Measurements from ENCODE around the gene MED20. TPM values are rescaled to one million over a fixed set of nuclear protein-coding genes. Genes with fewer than 3 reads are reported as not detected.
A peak's percentile ranks its signal among the peaks of the same experiment; 100 is the strongest.

The MED20 gene
- total RNA-seq, 1 donor from 2014 or later = 18.3 TPM

DNA sequence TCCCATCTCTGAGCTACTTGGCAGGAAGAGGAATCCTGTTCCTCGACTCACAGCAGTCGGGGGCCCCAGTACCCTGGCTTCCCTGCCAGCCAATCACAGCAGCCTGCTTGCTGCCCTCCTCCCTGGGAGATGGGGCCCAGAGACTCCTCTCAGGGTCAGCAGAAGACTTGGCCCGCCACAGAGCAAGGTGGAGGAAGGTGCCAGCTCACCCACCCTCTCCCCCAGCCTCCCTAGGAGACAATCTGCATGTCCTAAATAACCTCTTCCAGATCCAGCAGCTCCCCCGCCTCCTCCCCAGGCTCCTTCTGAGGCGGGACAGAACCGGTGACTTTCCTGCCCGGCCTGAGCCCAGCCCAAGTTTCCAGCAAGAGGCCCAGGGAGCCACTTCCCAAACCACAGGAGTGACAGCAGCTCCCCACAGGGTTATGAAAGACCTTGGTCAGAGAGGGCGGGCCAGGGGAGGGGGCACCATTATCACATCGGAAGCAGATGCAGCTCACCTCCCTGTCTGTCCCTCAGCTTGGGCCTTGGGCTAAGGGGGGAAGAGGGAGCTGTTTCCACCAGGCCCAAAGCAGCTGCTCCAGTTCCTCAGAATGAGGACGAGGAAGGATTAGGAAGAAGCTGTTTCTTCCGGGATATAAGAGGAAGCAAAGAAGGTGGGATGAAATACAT, 18.4 kb upstream of the MED20 start:
- TF ChIP-seq, protein P1, sequence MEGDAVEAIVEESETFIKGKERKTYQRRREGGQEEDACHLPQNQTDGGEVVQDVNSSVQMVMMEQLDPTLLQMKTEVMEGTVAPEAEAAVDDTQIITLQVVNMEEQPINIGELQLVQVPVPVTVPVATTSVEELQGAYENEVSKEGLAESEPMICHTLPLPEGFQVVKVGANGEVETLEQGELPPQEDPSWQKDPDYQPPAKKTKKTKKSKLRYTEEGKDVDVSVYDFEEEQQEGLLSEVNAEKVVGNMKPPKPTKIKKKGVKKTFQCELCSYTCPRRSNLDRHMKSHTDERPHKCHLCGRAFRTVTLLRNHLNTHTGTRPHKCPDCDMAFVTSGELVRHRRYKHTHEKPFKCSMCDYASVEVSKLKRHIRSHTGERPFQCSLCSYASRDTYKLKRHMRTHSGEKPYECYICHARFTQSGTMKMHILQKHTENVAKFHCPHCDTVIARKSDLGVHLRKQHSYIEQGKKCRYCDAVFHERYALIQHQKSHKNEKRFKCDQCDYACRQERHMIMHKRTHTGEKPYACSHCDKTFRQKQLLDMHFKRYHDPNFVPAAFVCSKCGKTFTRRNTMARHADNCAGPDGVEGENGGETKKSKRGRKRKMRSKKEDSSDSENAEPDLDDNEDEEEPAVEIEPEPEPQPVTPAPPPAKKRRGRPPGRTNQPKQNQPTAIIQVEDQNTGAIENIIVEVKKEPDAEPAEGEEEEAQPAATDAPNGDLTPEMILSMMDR (IDR thresholded peaks at IDR 0.05) = no peak
- peak overlapping the region; percentile 92 for H3K4me3 ChIP-seq
- ATAC-seq = peak; percentile 24
- peaks cover 75% of the 10 kb centered on the region for H3K4me1 ChIP-seq
- DNase-seq = peak; percentile 83
- H3K27me3 ChIP-seq = no peaks in the 10 kb centered on the region
- H3K9me3 ChIP-seq = no peaks in the 10 kb centered on the region
- peaks cover 18% of the 10 kb centered on the region for H3K36me3 ChIP-seq
- intact Hi-C loops (cut with DNase I) = loop anchor here (5.0 to 10.0 kb wide), 2 partner anchors 103 to 155 kb away; partner anchors contain the start of genes PRICKLE4 and TOMM6
- H3K27ac ChIP-seq = peak overlapping the region; percentile 84

DNA sequence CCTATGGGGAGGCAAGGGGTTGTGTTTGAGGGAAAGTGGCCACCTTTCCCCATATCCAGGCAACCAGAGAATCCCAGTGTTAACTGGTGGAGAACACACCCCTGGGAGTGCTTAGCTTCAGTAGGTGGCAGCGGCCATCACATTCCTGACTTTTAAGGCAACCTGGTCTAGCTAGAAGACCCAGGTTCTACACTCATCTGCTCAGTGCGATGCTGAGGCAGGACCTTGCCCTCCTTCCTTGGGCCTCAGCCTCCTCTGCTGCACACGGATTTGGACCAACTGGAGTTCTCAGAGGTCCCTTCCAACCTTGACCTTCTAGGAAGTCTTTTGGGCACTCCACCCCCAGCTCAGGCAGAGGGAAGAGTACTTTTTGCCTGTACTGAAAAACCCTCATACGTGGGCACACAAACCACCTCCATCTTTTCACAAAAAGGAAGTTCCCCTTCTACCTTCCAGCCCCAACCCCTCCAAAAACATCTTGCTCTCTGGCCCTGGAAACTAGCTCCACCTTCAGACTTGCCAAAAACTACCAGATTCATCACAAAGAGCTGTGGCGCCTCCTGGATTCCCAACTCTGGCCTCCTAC, 17.7 kb upstream of the MED20 start:
- H3K27me3 ChIP-seq = no peaks in the 10 kb centered on the region
- peaks cover 75% of the 10 kb centered on the region for H3K4me1 ChIP-seq
- TF ChIP-seq, protein P1 (IDR thresholded peaks at IDR 0.05) = no peak
- DNase-seq (no peak), ATAC-seq (no peak)
- H3K4me3 ChIP-seq = peak overlapping the region; percentile 92
- H3K9me3 ChIP-seq = no peaks in the 10 kb centered on the region
- H3K36me3 ChIP-seq = peaks cover 25% of the 10 kb centered on the region
- intact Hi-C loops (cut with DNase I) = loop anchor here (5.0 to 10.0 kb wide), 2 partner anchors 104 to 154 kb away; partner anchors contain the start of genes PRICKLE4 and TOMM6
- H3K27ac ChIP-seq = peak overlapping the region; percentile 84

DNA sequence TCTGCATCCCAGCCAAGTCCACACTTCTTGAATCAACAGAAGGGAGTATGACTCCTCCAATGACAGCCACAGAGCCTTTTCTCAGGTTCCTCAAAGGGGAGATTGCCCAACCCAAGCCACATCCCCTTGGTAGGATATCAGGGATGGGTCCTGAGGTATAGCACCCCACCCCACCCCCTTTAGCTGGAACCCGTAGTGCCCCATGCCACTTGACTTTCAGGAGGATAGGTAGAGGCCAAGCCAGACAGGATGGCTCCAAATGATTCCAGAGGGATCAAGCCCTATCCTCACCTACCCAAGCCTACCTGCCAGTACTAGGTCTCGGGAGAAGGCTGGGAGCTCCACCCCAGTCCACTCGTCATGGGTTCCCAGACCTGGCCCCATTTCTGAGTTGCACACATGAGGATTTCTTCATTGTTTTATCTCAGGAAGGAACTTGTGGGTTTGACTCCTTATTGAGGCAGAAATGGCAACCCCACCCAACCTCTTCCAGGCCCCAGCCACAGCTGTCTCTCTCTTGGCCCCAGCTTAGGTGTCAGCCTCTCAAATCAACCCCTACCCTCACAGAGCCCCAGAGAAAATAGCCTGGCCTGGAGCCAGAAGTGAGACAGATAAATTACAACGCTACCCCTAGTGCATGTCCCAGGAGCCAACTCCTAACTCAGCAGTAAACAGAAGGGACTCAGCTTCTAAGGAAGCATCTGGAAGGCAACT, 17.1 kb upstream of the MED20 start:
- Histone ChIP-seq H3K36me3 (peaks cover 31% of the 10 kb centered on the region), H3K4me3 (no peak overlapping the region), H3K9me3 (no peaks in the 10 kb centered on the region), H3K27me3 (no peaks in the 10 kb centered on the region), H3K4me1 (peaks cover 72% of the 10 kb centered on the region), H3K27ac (peak overlapping the region; percentile 84)
- ATAC-seq (no peak), DNase-seq (no peak)
- TF ChIP-seq, protein P1 (IDR thresholded peaks at IDR 0.05) = no peak
- intact Hi-C loops (cut with DNase I) = loop anchor here (5.0 to 10.0 kb wide), 2 partner anchors 104 to 153 kb away; partner anchors contain the start of genes PRICKLE4 and TOMM6

DNA sequence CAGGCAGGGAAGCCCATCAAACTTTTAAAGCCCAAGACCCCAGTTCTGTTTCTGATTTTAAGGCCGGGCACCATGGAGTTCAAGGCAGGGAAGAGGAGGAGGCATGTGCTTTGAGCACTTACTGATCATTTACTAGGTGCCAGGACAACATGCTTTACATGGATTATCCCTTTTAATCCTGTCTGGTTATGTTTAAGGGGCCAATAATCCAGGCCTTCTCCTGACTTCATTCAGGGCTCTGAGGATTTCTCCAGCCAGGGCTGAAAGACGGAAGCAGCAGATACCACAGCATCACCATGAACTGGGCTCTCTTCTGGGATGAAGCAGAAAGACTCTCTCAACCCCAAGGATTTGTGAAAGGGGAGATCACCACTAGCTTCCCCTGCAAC, 16.5 kb upstream of the MED20 start:
- H3K4me1 ChIP-seq = peaks cover 66% of the 10 kb centered on the region
- no peaks in the 10 kb centered on the region for H3K9me3 ChIP-seq
- no peak for DNase-seq
- H3K4me3 ChIP-seq = no peak overlapping the region
- TF ChIP-seq, protein P1 (IDR thresholded peaks at IDR 0.05) = no peak
- H3K27ac ChIP-seq = peak overlapping the region; percentile 84
- intact Hi-C loops (cut with DNase I) = loop anchor here (5.0 to 10.0 kb wide), 2 partner anchors 105 to 153 kb away; partner anchors contain the start of genes PRICKLE4 and TOMM6
- H3K36me3 ChIP-seq = peaks cover 37% of the 10 kb centered on the region
- no peaks in the 10 kb centered on the region for H3K27me3 ChIP-seq
- ATAC-seq = no peak

DNA sequence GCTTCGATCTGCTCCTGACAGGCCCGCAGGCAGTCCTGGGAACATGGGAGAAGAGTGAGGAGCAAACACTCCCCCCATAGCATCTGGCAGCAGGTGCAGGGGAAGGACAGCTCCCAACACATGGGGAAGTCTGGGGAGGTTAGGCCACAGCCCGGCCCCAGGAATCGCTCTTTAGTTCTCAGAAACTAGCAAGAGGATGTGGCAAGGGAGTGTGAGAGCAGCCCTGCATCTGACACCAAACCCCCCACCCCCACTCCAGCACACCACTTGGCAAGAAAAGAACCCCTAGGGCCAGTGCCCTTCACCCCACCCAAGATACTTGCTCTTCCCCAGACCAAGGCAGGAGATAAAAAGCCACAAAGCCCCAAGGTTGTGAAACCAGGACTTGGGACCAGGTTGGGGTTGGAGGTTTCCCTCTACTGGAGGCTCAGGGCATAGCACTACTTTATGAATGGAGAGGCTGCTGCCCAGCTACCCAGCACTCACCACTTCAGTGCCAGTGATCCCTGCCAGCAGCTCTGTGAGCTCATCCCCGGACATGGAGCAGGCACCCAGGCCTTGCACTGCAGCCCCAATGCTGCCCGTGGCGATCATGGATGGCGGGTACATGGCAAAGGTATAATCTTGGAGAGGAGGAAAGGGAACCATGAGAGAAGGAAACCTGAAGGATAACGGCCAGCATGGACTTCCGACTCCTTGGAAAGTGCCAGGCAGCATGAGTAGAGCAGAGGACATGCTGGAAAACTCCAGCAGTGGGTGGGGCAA, 15.3 kb upstream of the MED20 start:
- Histone ChIP-seq H3K36me3 (peaks cover 49% of the 10 kb centered on the region), H3K27ac (peak overlapping the region; percentile 84)
- DNase-seq = peak; percentile 80

More for the DNA sequence above, 15.3 kb upstream of the MED20 start:
- ATAC-seq = peak; percentile 80
- Histone ChIP-seq H3K27me3 (no peaks in the 10 kb centered on the region), H3K4me1 (peaks cover 62% of the 10 kb centered on the region), H3K9me3 (no peaks in the 10 kb centered on the region), H3K4me3 (no peak overlapping the region)
- intact Hi-C loops (cut with DNase I) = loop anchor here (5.0 to 10.0 kb wide), 2 partner anchors 106 to 151 kb away; partner anchors contain the start of genes PRICKLE4 and TOMM6
- TF ChIP-seq, protein P1 (IDR thresholded peaks at IDR 0.05) = peak; percentile 81
